Mammary epithelial cell (primary cell): ENCODE data around the gene FOXF1.

Experiments used
- CTCF ChIP-seq, 2 donors: IDR thresholded peaks in 1 of 2; conservative IDR thresholded peaks in 1 of 2; 2 replicates each; pipeline ENCODE4 v1.5.1; 2011 to 2012; ENCODE audit warnings: inconsistent platforms in 2 of 2, low read length in 2 of 2, mild to moderate bottlenecking in 2 of 2, control low read depth in 1 of 2, low read depth in 1 of 2; ENCODE audit not compliant: insufficient read depth in 1 of 2; ENCODE audit errors: extremely low read depth in 1 of 2
- EZH2 ChIP-seq: IDR thresholded peaks from 2 replicates; pipeline ENCODE4 v1.6.1; 2012; ENCODE audit warnings: low read length, inconsistent platforms, borderline replicate concordance

GRCh38 chr16:86499440-86499786, 10.9 kb upstream of the FOXF1 start:
- TF ChIP-seq EZH2 (no peak), CTCF (conservative IDR thresholded peaks at IDR 0.05 in 1 of 2, IDR thresholded peaks at IDR 0.05 in 1 of 2; ENCODE audit: extremely low read depth in 1 of 2, insufficient read depth in 1 of 2, low read depth in 1 of 2, low read length in 2 of 2) (no peak)
